Natural killer cell (primary cell): ENCODE data around the gene CYP1B1. TPM values are rescaled to one million over a fixed set of nuclear protein-coding genes. Genes with fewer than 3 reads are reported as not detected.

Experiments used
- ATAC-seq, 3 donors: fragments of 150-1000 bp in 2 of 3; fragments of 200-7000 bp in 1 of 3; cut with Tn5 transposase; 1 replicate in 1 of 3; 2 replicates in 2 of 3; pipeline ENCODE4 v1.10.0; 2021; ENCODE audit warnings: mild to moderate bottlenecking in 2 of 3, moderate library complexity in 2 of 3
- DNase-seq, 2 donors: peaks; one replicate each; pipeline versions ENCODE4 v3.0.0 to v3.0.0-alpha.2; 2013 to 2021; ENCODE audit warnings: mixed read lengths in 1 of 2
- H3K27ac ChIP-seq: one replicate; pipeline ENCODE4 v1.5.1; 2013; ENCODE audit warnings: mild to moderate bottlenecking, low read length
- H3K27me3 ChIP-seq: one replicate; pipeline ENCODE4 v1.6.1; 2013; ENCODE audit warnings: low read length; ENCODE audit not compliant: control insufficient read depth, insufficient read depth
- H3K36me3 ChIP-seq: one replicate; pipeline ENCODE4 v1.6.1; 2013; ENCODE audit warnings: low read length; ENCODE audit not compliant: control insufficient read depth, insufficient read depth
- H3K4me1 ChIP-seq: one replicate; pipeline ENCODE4 v1.6.1; 2013; ENCODE audit warnings: low read length; ENCODE audit not compliant: control insufficient read depth, insufficient read depth
- H3K4me3 ChIP-seq: one replicate; pipeline ENCODE4 v1.5.1; 2013; ENCODE audit warnings: low read length
- H3K9me3 ChIP-seq: one replicate; pipeline ENCODE4 v1.6.1; 2013; ENCODE audit warnings: low read length; ENCODE audit not compliant: control insufficient read depth, insufficient read depth
- H3K27ac Mint-ChIP-seq, 2 donors: one replicate each; pipeline ENCODE4 v1.8.0; 2022; ENCODE audit warnings: mild to moderate bottlenecking in 2 of 2, mixed read lengths in 2 of 2, moderate library complexity in 1 of 2
- H3K27me3 Mint-ChIP-seq, 2 donors: one replicate each; pipeline ENCODE4 v1.8.0; 2022; ENCODE audit warnings: low read depth in 2 of 2, mixed read lengths in 2 of 2
- H3K36me3 Mint-ChIP-seq: one replicate; pipeline ENCODE4 v1.8.0; 2022; ENCODE audit warnings: mixed read lengths
- H3K4me1 Mint-ChIP-seq, 2 donors: one replicate each; pipeline ENCODE4 v1.8.0; 2022; ENCODE audit warnings: mixed read lengths in 2 of 2
- H3K4me3 Mint-ChIP-seq: one replicate; pipeline ENCODE4 v1.8.0; 2022; ENCODE audit warnings: mild to moderate bottlenecking, moderate library complexity, mixed read lengths
- H3K9me3 Mint-ChIP-seq, 2 donors: one replicate each; pipeline ENCODE4 v1.8.0; 2022; ENCODE audit warnings: mixed read lengths in 2 of 2
- CTCF ChIP-seq: fragments of 200-600 bp; IDR thresholded peaks from one replicate; pipeline ENCODE4 v1.8.0; 2022; ENCODE audit warnings: antibody characterized with exemption
- WGBS: methylation state at CpG from one replicate; pipeline ENCODE4 v1.1.7; 2013; ENCODE audit warnings: missing lambda C conversion rate; ENCODE audit not compliant: insufficient coverage; 5-methylcytosine and 5-hydroxymethylcytosine counted together
- intact Hi-C: fragments of 100-400 bp; cut with micrococcal nuclease; formaldehyde crosslinking; loops from one replicate; pipeline ENCODE4 v1.14.2; 2022
- total RNA-seq, 4 donors: library from RNA; stranded (reverse); fragments of 120-200 nt in 1 of 4; gene quantifications; one replicate each; pipeline versions ENCODE4 v1.2.3 to v1.2.4, GENCODE V29; 2013 to 2022

The CYP1B1 gene
- total RNA-seq, 3 donors from 2014 or later (not counting 1 experiment from before 2014, with no cell fraction given), result 1.4 to 5.0 TPM; not detected in 1

GRCh38 chr2:38099099-38100028 is 23.4 kb upstream of the CYP1B1 start:
- H3K27me3 Mint-ChIP-seq, result peaks cover 36 to 67% of the 10 kb centered on the region in 2 donors
- Histone ChIP-seq H3K27me3 (peaks cover 25% of the 10 kb centered on the region), H3K4me1 (no peaks in the 10 kb centered on the region), H3K36me3 (no peaks in the 10 kb centered on the region), H3K9me3 (no peaks in the 10 kb centered on the region), H3K4me3 (no peak overlapping the region), H3K27ac (no peak overlapping the region)
- peaks cover 0 to 8% of the 10 kb centered on the region in 2 donors for H3K4me1 Mint-ChIP-seq
- 8% methylated on average over 4 of the region's 10 CpGs for WGBS
- intact Hi-C loops, result no loop called here
- H3K9me3 Mint-ChIP-seq, result no peaks in the 10 kb centered on the region
- no peak overlapping the region for H3K4me3 Mint-ChIP-seq
- TF ChIP-seq CTCF, result no peak
- H3K27ac Mint-ChIP-seq, result no peak overlapping the region
- H3K36me3 Mint-ChIP-seq, result no peaks in the 10 kb centered on the region
- ATAC-seq, result no peak
- DNase-seq, result no peak

GRCh38 chr2:38098421-38099098 is 22.6 kb upstream of the CYP1B1 start:
- Histone ChIP-seq H3K27ac (no peak overlapping the region), H3K9me3 (no peaks in the 10 kb centered on the region), H3K36me3 (no peaks in the 10 kb centered on the region), H3K4me1 (no peaks in the 10 kb centered on the region), H3K27me3 (peaks cover 25% of the 10 kb centered on the region), H3K4me3 (no peak overlapping the region)
- no peak for DNase-seq
- H3K27ac Mint-ChIP-seq, result no peak overlapping the region
- H3K9me3 Mint-ChIP-seq, result no peaks in the 10 kb centered on the region
- H3K27me3 Mint-ChIP-seq, result peaks cover 36 to 64% of the 10 kb centered on the region in 2 donors
- intact Hi-C loops, result no loop called here
- peaks cover 0 to 8% of the 10 kb centered on the region in 2 donors for H3K4me1 Mint-ChIP-seq
- TF ChIP-seq CTCF, result no peak
- H3K4me3 Mint-ChIP-seq, result no peak overlapping the region
- H3K36me3 Mint-ChIP-seq, result no peaks in the 10 kb centered on the region
- WGBS, result 13% methylated on average over 7 of the region's 11 CpGs
- ATAC-seq, result no peak

DNA sequence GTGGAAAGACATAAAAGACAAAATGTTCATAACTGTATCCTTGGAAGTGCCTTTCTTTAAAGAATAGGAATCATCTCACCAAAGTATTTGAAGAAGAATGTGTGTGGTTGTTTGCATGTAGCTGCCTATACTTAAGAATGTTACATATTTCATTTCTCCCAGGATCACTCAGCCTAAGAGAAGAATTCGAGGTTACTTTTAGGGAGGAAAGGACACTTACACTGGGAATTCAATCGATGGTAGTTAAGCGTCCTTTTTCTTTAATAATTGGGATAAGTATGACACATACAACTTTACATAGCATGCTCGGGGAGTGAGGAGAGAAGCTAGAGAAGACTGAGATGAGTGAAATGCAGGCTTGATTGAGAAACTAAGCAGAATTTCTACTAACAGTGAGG is 22.0 kb upstream of the CYP1B1 start:
- intact Hi-C loops, result no loop called here
- Mint-ChIP-seq H3K36me3 (no peaks in the 10 kb centered on the region), H3K27me3 (peaks cover 32 to 58% of the 10 kb centered on the region in 2 donors), H3K9me3 (no peaks in the 10 kb centered on the region), H3K27ac (no peak overlapping the region), H3K4me1 (peaks cover 0 to 8% of the 10 kb centered on the region in 2 donors), H3K4me3 (no peak overlapping the region)
- H3K4me1 ChIP-seq, result no peaks in the 10 kb centered on the region
- H3K27me3 ChIP-seq, result peaks cover 25% of the 10 kb centered on the region
- H3K36me3 ChIP-seq, result no peaks in the 10 kb centered on the region
- whole genome bisulfite sequencing, result 88% methylated on average over 1 of the region's 4 CpGs
- TF ChIP-seq CTCF, result no peak
- ATAC-seq (no peak), DNase-seq (no peak)
- no peaks in the 10 kb centered on the region for H3K9me3 ChIP-seq
- H3K4me3 ChIP-seq, result no peak overlapping the region
- H3K27ac ChIP-seq, result no peak overlapping the region
